OCI-LY3 (cell line): ENCODE data around the gene HOPX.

Experiments
- EZH2phosphoT487 ChIP-seq: fragments of 200-600 bp; shearing (Covaris generic); IDR thresholded peaks from 2 replicates; pipeline ENCODE4 v1.6.1; 2018; ENCODE audit warnings: antibody characterized with exemption, mixed run types, low read depth
- TF ChIP-seq, protein P1 (sequence below): fragments of 200-600, 300-600 bp; sonication (generic); IDR thresholded peaks from 2 replicates; pipeline ENCODE4 v1.5.1; 2014; ENCODE audit warnings: antibody characterized with exemption, low read length, low read depth

DNA sequence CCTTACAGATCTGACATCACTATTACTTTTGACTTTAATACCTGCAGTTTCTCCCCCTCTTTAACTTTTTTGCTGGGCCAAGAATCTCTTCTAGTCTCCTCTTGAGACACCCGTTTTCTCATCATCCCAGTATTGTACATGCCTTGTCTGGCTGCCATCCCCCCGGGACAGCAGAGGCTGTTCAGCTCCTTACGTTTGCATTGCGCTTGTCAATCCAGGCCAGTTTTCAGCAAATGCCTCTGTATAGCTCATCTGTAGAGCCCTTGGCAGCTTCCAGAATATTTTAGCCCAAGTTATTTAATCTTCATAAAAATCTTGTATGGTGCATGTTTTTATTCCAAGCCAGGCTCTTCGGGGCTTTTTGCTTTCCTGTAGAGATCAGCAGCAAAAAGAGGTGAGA lies 22.3 kb upstream of the HOPX start:
- TF ChIP-seq, protein P1, sequence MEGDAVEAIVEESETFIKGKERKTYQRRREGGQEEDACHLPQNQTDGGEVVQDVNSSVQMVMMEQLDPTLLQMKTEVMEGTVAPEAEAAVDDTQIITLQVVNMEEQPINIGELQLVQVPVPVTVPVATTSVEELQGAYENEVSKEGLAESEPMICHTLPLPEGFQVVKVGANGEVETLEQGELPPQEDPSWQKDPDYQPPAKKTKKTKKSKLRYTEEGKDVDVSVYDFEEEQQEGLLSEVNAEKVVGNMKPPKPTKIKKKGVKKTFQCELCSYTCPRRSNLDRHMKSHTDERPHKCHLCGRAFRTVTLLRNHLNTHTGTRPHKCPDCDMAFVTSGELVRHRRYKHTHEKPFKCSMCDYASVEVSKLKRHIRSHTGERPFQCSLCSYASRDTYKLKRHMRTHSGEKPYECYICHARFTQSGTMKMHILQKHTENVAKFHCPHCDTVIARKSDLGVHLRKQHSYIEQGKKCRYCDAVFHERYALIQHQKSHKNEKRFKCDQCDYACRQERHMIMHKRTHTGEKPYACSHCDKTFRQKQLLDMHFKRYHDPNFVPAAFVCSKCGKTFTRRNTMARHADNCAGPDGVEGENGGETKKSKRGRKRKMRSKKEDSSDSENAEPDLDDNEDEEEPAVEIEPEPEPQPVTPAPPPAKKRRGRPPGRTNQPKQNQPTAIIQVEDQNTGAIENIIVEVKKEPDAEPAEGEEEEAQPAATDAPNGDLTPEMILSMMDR, result no peak
- no peak for TF ChIP-seq EZH2phosphoT487
